ENCODE results near the gene MAN2A2. TPM values are rescaled to one million over a fixed set of nuclear protein-coding genes. Genes with fewer than 3 reads are reported as not detected.

MAN2A2 gene
- total and polyA plus RNA-seq, 2 of the 8 experiments (the other 6 are each of a cell fraction or from before 2014, with no cell fraction given): 23.1 to 29.7 TPM

DNA sequence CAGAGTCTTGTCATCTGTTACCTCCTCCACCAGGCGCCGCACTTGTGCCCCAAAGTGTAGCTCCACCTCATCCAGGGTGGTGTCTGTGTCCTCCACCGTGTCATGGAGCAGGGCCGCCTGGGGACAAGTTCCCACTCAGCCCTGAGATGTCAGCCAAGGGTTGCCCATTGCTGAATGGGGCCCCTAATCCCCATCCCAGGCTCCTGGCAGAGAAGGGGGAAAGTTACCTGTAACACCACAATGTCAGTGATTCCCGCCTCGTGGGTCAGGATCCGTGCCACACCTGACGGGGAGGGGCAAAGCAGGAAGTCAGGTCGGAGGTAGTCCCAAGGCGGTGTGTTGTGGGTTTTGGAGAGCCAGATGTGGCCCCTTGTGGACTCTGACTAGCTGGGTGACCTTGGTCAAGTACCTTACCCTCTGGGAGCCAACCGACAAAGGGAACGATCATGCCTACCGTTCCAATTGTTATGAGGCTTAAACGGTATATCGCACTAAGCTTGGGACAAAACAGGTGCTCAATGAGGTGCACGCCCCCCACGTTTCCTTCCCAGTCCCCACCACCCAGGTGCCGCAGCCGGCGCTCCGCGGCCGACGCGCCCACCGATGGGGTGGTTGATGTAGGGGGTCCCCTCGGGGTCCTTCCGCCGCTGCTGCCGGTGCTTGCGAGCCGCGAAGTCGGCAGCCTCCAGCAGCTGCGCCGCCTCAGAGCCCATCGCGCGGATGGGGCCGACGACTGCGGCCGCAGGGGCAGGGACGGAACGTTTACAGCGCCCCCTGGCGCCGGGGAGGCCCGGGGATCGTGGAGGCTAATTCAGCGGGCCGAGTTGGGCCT is 28.9 kb downstream of the MAN2A2 start, which contains the start of gene HDDC3:
Gene HDDC3, minus strand, starts transcription at position 722 of the 832 bp plus-strand sequence. Its CDS starts 9 bp downstream, at position 713.
- Histone ChIP-seq H4K8ac (ENCODE audit: extremely low read depth, insufficient read depth, low read length) (peak within 1 kb of the TSS; percentile 86), H3K27me3 (replicated peaks in 1 of 4; ENCODE audit: control insufficient read depth in 3 of 4, extremely low read depth in 1 of 4, insufficient read depth in 3 of 4, low read length in 3 of 4) (0 out of 7 replicates have a peak, but pooled peaks cover 0 to 4% (median 0%) of the 10 kb centered on the region in 4 experiments), H4K5ac (ENCODE audit: insufficient read length, low read depth, low read length) (peak within 1 kb of the TSS; percentile 62), H3K27ac (ENCODE audit: low read depth, low read length) (peak within 1 kb of the TSS; percentile 39; the same call in 1 of the 2 replicates), H2BK15ac (ENCODE audit: low read length) (peak within 1 kb of the TSS; percentile 54; the same call in 1 of the 2 replicates), H3K4me2 (ENCODE audit: insufficient read depth in 1 of 2, low read depth in 2 of 2, low read length in 2 of 2) (peak within 1 kb of the TSS; percentile 47 to 93), H3K9me3 (ENCODE audit: insufficient read depth in 2 of 2, low read depth in 1 of 2, low read length in 1 of 2) (no peaks in the 10 kb centered on the region), H3K79me2 (ENCODE audit: control insufficient read depth in 1 of 2, insufficient read depth in 2 of 2, low read length in 2 of 2) (no peaks in the 10 kb centered on the region), H3K18ac (ENCODE audit: extremely low read depth, low read length) (peak within 1 kb of the TSS; percentile 84; the same call in 1 of the 2 replicates), H3K4me3 (ENCODE audit: extremely low read depth in 1 of 4, insufficient read depth in 2 of 4, low read depth in 3 of 4, low read length in 4 of 4) (peak within 1 kb of the TSS; percentile 58 to 83 (median 76)), H2BK12ac (ENCODE audit: low read depth, low read length) (peak within 1 kb of the TSS; percentile 27; the same call in 1 of the 2 replicates), H3K4ac (replicated peaks; ENCODE audit: insufficient read length, low read depth, low read length) (peak within 1 kb of the TSS; percentile 25), H2BK5ac (ENCODE audit: low read depth, low read length) (peak within 1 kb of the TSS; percentile 83; the same call in 1 of the 2 replicates), H3K4me1 (replicated peaks in 1 of 4; ENCODE audit: control insufficient read depth in 3 of 4, insufficient read depth in 4 of 4, low read length in 3 of 4) (peaks cover 0 to 13% (median 7%) of the 10 kb centered on the region in 4 experiments; a peak in 6 of 7 replicates), H3K14ac (ENCODE audit: insufficient read length) (no peak within 1 kb of the TSS), H4K20me1 (replicated peaks in 1 of 2; ENCODE audit: control insufficient read depth in 1 of 2, insufficient read depth in 2 of 2, low read length in 2 of 2) (peaks cover 0 to 1% of the 10 kb centered on the region in 2 experiments), H2AFZ (ENCODE audit: low read length) (peak within 1 kb of the TSS; percentile 100), H2BK20ac (ENCODE audit: low read length) (no peak within 1 kb of the TSS), H3K23ac (ENCODE audit: insufficient read length) (no peak within 1 kb of the TSS), H3K36me3 (ENCODE audit: control insufficient read depth in 2 of 4, insufficient read depth in 4 of 4, low read length in 3 of 4) (peaks cover 0 to 4% (median 1%) of the 10 kb centered on the region in 4 experiments; a peak in 1 of 8 replicates), H2BK120ac (replicated peaks; ENCODE audit: low read depth, low read length) (no peak within 1 kb of the TSS), H3K56ac (replicated peaks; ENCODE audit: insufficient read length, low read depth, low read length) (no peak within 1 kb of the TSS), H3K79me1 (ENCODE audit: low read depth, low read length) (no peaks in the 10 kb centered on the region; the same call in 1 of the 2 replicates), H4K91ac (replicated peaks; ENCODE audit: insufficient read length, low read length) (peak within 1 kb of the TSS; percentile 8), H3K9ac (replicated peaks in 1 of 4; ENCODE audit: extremely low read depth in 1 of 4, low read depth in 3 of 4, low read length in 3 of 4) (peak within 1 kb of the TSS; percentile 25 to 62 (median 58)), H2AK5ac (ENCODE audit: low read depth, low read length) (no peak within 1 kb of the TSS), H3K23me2 (ENCODE audit: low read depth, low read length) (peaks cover 11% of the 10 kb centered on the region; the same call in 1 of the 2 replicates)
- CTCF ChIA-PET (ENCODE audit: partially characterized antibody): interaction anchor here (0.5 to 20.7 kb wide), 59 partner anchors 10 to 921 kb away, joined by 3 to 306 read pairs (median 4); partner anchors contain the start of genes BLM, FES, FURIN and MAN2A2
- whole genome bisulfite sequencing, 2 experiments (ENCODE audit: extremely low coverage in 1 of 2, insufficient coverage in 1 of 2, insufficient read length in 1 of 2, insufficient replicate concordance in 2 of 2, low coverage in 1 of 2, low lambda C conversion rate in 2 of 2, missing lambda C conversion rate in 1 of 2): 3% methylated on average over 51 of the region's 52 CpGs; no CpG with 5 or more reads in 1 of the 2 experiments
- peak in 1 of 2 experiments; percentile 99 for DNase-seq (ENCODE audit: low read depth in 1 of 2, low spot score in 2 of 2)
- FAIRE-seq: no peak
- POLR2A ChIA-PET (ENCODE audit: partially characterized antibody): interaction anchor here (0.6 to 5.0 kb wide), 10 partner anchors 10 to 262 kb away, joined by 3 to 24 read pairs (median 3); partner anchors contain the start of genes BLM, MAN2A2 and RCCD1
- TF ChIP-seq EZH2 (IDR thresholded peaks at IDR 0.05; ENCODE audit: low read depth, low read length, severe bottlenecking): no peak
- no peak for TF ChIP-seq EP300 (IDR thresholded peaks at IDR 0.05; ENCODE audit: borderline replicate concordance in 1 of 2, low read depth in 2 of 2, low read length in 2 of 2)
- TF ChIP-seq, protein P1, sequence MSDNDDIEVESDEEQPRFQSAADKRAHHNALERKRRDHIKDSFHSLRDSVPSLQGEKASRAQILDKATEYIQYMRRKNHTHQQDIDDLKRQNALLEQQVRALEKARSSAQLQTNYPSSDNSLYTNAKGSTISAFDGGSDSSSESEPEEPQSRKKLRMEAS (IDR thresholded peaks at IDR 0.05): peak; percentile 59
- TF ChIP-seq BACH1 (IDR thresholded peaks at IDR 0.05; ENCODE audit: low read length): peak; percentile 91
- peak; percentile 37; the same call in 1 of the 2 replicates for TF ChIP-seq E2F6 (IDR thresholded peaks at IDR 0.05)
- TF ChIP-seq BCL11A (IDR thresholded peaks at IDR 0.05; ENCODE audit: low read depth in 2 of 2, low read length in 2 of 2): no peak
- TF ChIP-seq SUZ12 (IDR thresholded peaks at IDR 0.05; ENCODE audit: low read length): no peak
- no peak for TF ChIP-seq RNF2 (IDR thresholded peaks at IDR 0.05; ENCODE audit: borderline replicate concordance, low read depth, low read length, missing control alignments, poor library complexity, severe bottlenecking)
